Activated CD4-positive, alpha-beta memory T cell treated with anti-CD3 and anti-CD28 coated beads, Interleukin-2, amount 10 ng/mL, durations not matched to agents 7 days and 5 days (primary cell): ENCODE measurements around the gene ZRANB3. TPM values are rescaled to one million over a fixed set of nuclear protein-coding genes. Genes with fewer than 3 reads are reported as not detected.
"Not testable (repeated sequence)": the region's sequence is repeated elsewhere in the genome, so short reads cannot be mapped to it uniquely, and the experiment has no call there.

Source experiments
- CTCF ChIA-PET: fragments of 350-600 bp; sonication (Branson Sonifier 250); formaldehyde crosslinking; loops from one replicate; lab custom pipeline; 2021; ENCODE audit warnings: antibody characterized with exemption, inconsistent platforms; lab: Charles Lee
- POLR2A ChIA-PET: fragments of 350-600 bp; sonication (Branson Sonifier 250); formaldehyde crosslinking; loops from one replicate; lab custom pipeline; 2021; ENCODE audit warnings: antibody characterized with exemption; lab: Charles Lee
- DNase-seq: peaks from one replicate; pipeline ENCODE4 v3.0.0-alpha.2; 2020
- H3K27ac Mint-ChIP-seq: one replicate; pipeline ENCODE4 v1.8.0; 2021; ENCODE audit warnings: mild to moderate bottlenecking, mixed read lengths
- H3K27me3 Mint-ChIP-seq: one replicate; pipeline ENCODE4 v1.8.0; 2021; ENCODE audit warnings: mixed read lengths
- H3K36me3 Mint-ChIP-seq: one replicate; pipeline ENCODE4 v1.8.0; 2021; ENCODE audit warnings: low read depth, mixed read lengths
- H3K4me1 Mint-ChIP-seq: one replicate; pipeline ENCODE4 v1.8.0; 2021; ENCODE audit warnings: mixed read lengths
- H3K4me3 Mint-ChIP-seq: one replicate; pipeline ENCODE4 v1.8.0; 2021; ENCODE audit warnings: mild to moderate bottlenecking, mixed read lengths
- H3K9me3 Mint-ChIP-seq: one replicate; pipeline ENCODE4 v1.8.0; 2021; ENCODE audit warnings: mixed read lengths
- total RNA-seq, 2 experiments: library from RNA; stranded (reverse); gene quantifications; one replicate each; pipeline ENCODE4 v1.2.3, GENCODE V29; 2021

The ZRANB3 gene
- total RNA-seq, 2 experiments from 2014 or later: 5.8 to 6.2 TPM

DNA sequence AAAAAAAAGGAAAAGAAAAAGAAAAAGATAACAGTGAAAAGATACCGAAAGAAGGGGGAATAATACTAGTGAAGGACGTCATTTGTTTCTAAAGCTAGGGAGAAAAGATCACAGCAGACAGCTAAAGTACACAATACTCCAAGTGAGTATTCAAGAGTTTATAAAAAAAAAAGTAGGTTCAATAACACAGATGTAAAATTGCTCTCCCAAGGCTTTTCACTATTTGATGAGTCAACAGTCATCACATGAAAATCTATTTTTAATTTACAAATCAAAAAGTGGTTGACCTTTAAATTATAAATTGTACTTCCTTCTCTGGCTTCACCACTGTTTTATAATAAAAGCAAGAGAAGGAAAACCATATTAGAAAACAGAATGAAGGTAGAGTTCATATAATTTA is 144.0 kb downstream of the ZRANB3 start:
- no peak overlapping the region for H3K4me3 Mint-ChIP-seq
- ChIA-PET POLR2A (no interaction called here), CTCF (no interaction called here)
- no peaks in the 10 kb centered on the region for H3K4me1 Mint-ChIP-seq
- H3K9me3 Mint-ChIP-seq: peaks cover 5% of the 10 kb centered on the region
- H3K27ac Mint-ChIP-seq: no peak overlapping the region
- no peak for DNase-seq
- H3K27me3 Mint-ChIP-seq: no peaks in the 10 kb centered on the region
- peaks cover 3% of the 10 kb centered on the region for H3K36me3 Mint-ChIP-seq

DNA sequence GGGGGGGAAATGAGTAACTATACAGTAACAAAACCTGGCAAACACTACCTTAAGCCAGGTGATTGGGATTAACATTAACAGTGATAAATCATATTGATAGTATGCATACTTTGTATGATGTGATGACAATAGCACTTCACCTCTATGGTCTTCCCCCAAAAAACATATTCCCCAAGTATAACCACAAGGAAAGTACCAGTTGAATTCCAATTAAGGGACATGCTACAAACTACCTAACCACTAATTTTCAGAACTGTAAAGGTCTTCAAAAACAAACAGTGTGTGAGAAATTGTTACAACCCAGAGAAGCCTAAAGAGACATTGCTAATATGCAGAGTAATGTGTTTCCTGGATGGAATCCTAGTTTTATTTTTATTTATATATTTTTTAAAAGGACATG is 152.4 kb downstream of the ZRANB3 start:
- CTCF ChIA-PET: no interaction called here
- POLR2A ChIA-PET: no interaction called here
- H3K4me1 Mint-ChIP-seq: no peaks in the 10 kb centered on the region
- H3K36me3 Mint-ChIP-seq: peaks cover 5% of the 10 kb centered on the region
- DNase-seq: no peak
- H3K27me3 Mint-ChIP-seq: no peaks in the 10 kb centered on the region
- no peak overlapping the region for H3K4me3 Mint-ChIP-seq
- H3K27ac Mint-ChIP-seq: no peak overlapping the region
- H3K9me3 Mint-ChIP-seq: peaks cover 14% of the 10 kb centered on the region

DNA sequence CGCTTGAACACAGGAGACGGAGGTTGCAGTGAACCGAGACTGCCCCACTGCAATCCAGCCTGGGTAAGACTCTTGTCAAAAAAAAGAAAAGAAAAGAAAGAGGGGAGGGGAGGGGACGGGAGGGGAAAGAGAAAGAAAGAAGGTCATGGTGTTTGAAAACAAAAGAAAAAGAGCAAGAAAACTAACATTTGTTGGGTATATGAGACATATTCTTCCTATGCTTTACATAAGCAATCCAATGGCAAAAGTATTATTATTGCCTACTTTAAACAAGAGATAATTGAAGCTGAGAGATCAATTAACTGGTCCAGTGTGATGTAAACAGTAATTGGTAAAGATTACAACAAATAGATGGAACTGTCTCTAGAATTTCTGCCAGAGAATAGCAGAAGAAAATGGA is 157.3 kb downstream of the ZRANB3 start:
- CTCF ChIA-PET: no interaction called here
- peaks cover 8% of the 10 kb centered on the region for H3K9me3 Mint-ChIP-seq

DNA sequence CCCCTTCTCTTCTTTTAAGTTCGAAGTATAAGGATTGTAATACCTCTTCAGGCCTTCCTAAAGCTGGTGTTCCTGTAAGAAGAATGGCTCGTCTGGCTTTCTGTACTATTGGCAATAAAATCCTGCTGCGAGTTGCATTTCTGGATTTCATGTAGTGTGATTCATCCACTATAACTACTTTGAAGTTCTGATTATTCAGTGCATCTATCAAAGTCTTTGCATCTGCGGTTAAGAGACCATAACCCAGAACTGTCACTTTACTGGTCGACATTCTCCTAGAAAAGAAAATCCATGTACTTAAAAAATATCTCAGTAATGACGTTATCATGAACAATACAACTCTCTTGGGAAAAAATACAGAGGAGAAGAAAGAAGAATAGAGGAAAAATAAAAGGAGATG is 181.1 kb downstream of the ZRANB3 start:
- H3K36me3 Mint-ChIP-seq: peaks cover 18% of the 10 kb centered on the region
- no peaks in the 10 kb centered on the region for H3K27me3 Mint-ChIP-seq
- no peak overlapping the region for H3K4me3 Mint-ChIP-seq
- POLR2A ChIA-PET: interaction anchor here (0.5 kb wide), 1 partner anchor 301 kb away, joined by 3 read pairs; no protein-coding TSS in a partner anchor
- H3K9me3 Mint-ChIP-seq: peaks cover 21% of the 10 kb centered on the region
- H3K27ac Mint-ChIP-seq: no peak overlapping the region
- CTCF ChIA-PET: no interaction called here
- H3K4me1 Mint-ChIP-seq: no peaks in the 10 kb centered on the region
- no peak for DNase-seq

More for the DNA sequence above, 157.3 kb downstream of the ZRANB3 start:
- Mint-ChIP-seq H3K4me1 (no peaks in the 10 kb centered on the region), H3K27me3 (no peaks in the 10 kb centered on the region), H3K4me3 (no peak overlapping the region), H3K36me3 (no peaks in the 10 kb centered on the region), H3K27ac (no peak overlapping the region)
- no peak for DNase-seq
- POLR2A ChIA-PET: no interaction called here

DNA sequence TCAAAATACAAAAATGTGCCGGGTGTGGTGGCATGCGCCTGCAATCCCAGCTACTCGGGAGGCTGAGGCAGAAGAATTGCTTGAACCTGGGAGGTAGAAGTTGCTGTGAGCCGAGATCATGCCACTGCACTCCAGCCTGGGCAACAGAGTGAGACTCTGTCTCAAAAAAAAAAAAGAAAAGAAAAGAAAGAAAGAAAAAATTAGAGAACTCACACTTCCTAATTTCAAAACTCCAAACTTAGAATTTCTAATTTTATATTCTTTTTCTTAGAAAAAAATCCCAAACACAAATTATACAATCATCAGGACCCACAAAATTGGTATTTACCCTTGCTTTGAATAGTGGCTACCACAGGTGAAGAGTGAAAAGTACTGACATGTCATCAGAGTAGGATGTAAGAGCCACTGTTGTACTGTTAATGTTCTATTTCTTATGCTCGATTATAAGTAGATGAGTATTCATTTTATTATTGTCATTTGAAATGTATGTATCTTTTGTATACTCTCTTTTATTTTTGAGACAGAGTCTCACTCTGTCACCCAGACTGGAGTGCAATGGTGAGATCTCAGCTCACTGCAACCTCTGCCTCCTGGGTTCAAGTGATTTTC is 182.8 kb downstream of the ZRANB3 start:
- Mint-ChIP-seq H3K9me3 (peaks cover 23% of the 10 kb centered on the region), H3K36me3 (peaks cover 18% of the 10 kb centered on the region)
- CTCF ChIA-PET, H3K4me1 Mint-ChIP-seq, POLR2A ChIA-PET, H3K4me3 Mint-ChIP-seq, H3K27ac Mint-ChIP-seq, DNase-seq, H3K27me3 Mint-ChIP-seq: not testable (repeated sequence)

DNA sequence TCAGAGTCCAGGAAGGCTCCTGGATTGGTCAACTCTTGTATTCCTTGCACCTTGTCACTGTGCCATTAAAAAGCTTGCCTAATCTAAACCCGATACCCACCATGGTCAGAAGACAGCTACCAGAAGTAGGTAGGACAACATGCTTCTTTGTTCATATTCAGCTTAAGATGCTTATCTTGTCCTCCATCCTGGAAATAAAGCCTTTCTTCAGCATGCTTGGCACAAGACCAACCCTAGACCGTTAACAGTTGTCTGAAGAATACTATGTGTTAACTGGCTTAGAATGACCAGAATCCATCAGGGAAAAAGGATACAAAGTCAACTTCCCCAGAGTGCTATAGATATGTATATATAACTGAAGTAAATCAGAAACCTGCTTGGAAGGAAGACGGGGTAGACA is 193.9 kb downstream of the ZRANB3 start:
- H3K4me3 Mint-ChIP-seq: no peak overlapping the region
- H3K9me3 Mint-ChIP-seq: peaks cover 4% of the 10 kb centered on the region
- H3K36me3 Mint-ChIP-seq: peaks cover 2% of the 10 kb centered on the region
- CTCF ChIA-PET: no interaction called here
- H3K27ac Mint-ChIP-seq: no peak overlapping the region
- POLR2A ChIA-PET: no interaction called here
- no peak for DNase-seq
- no peaks in the 10 kb centered on the region for H3K4me1 Mint-ChIP-seq
- no peaks in the 10 kb centered on the region for H3K27me3 Mint-ChIP-seq

DNA sequence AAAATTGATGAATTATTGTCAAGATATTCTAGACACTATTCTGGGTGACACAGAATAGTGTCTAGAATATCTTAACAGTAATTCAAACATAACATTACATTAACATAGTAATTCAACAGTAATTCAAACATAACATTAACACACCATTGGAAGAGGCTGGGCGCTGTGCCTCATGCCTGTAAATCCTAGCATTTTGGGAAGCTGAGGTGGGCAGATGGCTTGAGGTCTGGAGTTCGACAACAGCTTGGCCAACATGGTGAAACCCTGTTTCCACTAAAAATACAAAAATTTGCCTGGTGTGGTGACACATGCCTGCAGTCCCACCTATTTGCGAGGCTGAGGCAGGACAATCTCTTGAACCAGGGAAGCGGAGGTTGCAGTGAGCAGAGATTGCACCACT is 195.8 kb downstream of the ZRANB3 start:
- DNase-seq: no peak
- POLR2A ChIA-PET: no interaction called here
- no peaks in the 10 kb centered on the region for H3K4me1 Mint-ChIP-seq
- H3K36me3 Mint-ChIP-seq: no peaks in the 10 kb centered on the region
- no peak overlapping the region for H3K4me3 Mint-ChIP-seq
- no peaks in the 10 kb centered on the region for H3K27me3 Mint-ChIP-seq
- H3K27ac Mint-ChIP-seq: no peak overlapping the region
- peaks cover 6% of the 10 kb centered on the region for H3K9me3 Mint-ChIP-seq
- CTCF ChIA-PET: interaction anchor here (0.6 kb wide), 2 partner anchors 141 to 377 kb away, joined by 3 to 4 read pairs; no protein-coding TSS in a partner anchor

DNA sequence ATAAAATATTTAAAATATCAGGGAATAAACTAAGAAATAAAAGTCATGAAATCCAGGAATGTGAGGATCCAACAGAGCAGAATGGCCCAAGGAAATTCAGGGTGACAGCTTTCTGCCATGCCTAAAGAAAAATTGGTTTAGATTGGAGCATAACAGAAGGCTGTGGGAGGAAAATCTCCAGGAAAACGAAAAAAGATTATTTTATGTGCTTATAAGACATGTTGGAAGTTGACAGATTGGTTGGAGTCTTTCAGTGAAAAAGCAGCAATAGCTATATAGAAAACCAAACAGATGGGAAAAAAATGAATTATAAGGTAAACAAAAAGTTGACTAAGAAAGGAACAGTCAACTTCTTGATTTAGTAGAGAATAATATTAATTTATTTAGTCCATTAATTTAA is 203.9 kb downstream of the ZRANB3 start:
- ChIA-PET POLR2A (no interaction called here), CTCF (no interaction called here)

DNA sequence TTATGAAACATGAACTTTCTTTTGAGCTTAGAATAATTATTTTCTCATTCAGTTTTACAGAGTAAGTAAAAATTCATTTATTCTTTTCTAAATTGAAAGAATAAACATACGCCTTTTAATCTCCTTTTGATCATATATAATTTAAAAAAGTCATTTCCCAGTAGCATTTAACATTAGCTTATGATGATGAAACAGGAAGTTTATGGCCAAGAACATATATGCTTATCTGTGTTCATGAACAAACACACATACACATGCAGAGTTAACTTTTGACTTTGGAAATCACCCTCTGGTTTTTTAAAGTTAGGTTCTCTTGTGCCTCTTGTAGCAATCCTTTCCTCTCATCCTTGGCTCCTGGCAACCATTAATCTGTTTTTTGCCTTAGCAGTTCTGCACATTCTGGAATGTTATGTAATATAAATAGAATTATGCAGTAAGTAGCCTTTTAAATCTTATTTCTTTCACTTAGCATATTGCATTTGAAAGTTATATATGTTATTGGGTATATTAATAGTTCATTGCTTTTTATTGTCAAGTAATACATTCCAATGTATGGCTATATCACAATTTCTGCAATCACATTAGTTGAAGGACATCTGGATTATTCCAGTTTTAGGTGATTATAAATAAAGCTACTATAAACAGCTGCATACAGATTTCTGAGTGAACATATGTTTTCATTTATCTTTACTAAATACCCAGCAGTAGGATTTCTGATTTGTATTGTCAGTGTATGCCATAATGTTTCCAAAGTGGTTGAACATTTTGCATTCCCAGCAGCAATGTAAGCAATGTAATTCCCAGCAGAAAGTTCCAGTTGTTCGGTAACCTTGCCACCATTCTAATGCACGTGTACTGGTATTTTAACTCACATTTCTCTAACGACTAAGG is 210.3 kb downstream of the ZRANB3 start:
- H3K9me3 Mint-ChIP-seq: no peaks in the 10 kb centered on the region
- no peak overlapping the region for H3K4me3 Mint-ChIP-seq
- POLR2A ChIA-PET: no interaction called here

More for the DNA sequence above, 203.9 kb downstream of the ZRANB3 start:
- Mint-ChIP-seq H3K4me1 (no peaks in the 10 kb centered on the region), H3K27ac (no peak overlapping the region), H3K27me3 (no peaks in the 10 kb centered on the region), H3K36me3 (no peaks in the 10 kb centered on the region), H3K9me3 (peaks cover 8% of the 10 kb centered on the region), H3K4me3 (no peak overlapping the region)
- no peak for DNase-seq

DNA sequence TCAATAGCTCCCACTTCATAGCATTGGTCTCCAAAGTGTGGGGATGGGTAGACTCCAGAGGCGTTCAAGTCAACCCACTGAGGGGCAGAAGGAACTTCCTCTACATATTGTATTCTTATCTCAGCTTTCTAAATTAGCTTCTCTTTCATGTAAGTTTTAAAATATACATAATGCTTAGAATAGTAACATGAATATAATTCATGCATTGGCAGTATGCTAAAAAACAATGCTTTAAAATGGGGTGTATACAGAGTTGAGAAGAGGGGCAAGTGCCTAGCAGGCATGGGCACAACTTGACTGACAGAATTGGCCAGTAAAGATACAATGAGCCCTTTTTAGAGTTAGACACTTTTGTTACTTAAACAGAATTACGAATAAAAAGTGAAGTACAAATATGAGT is 212.2 kb downstream of the ZRANB3 start:
- H3K4me1 Mint-ChIP-seq: no peaks in the 10 kb centered on the region
- no peak for DNase-seq
- no peaks in the 10 kb centered on the region for H3K36me3 Mint-ChIP-seq
- H3K27me3 Mint-ChIP-seq: no peaks in the 10 kb centered on the region
- no peak overlapping the region for H3K4me3 Mint-ChIP-seq
- no peak overlapping the region for H3K27ac Mint-ChIP-seq
- CTCF ChIA-PET: no interaction called here
- POLR2A ChIA-PET: no interaction called here
- H3K9me3 Mint-ChIP-seq: no peaks in the 10 kb centered on the region

More for the DNA sequence above, 210.3 kb downstream of the ZRANB3 start:
- Mint-ChIP-seq H3K36me3 (no peaks in the 10 kb centered on the region), H3K27ac (no peak overlapping the region), H3K4me1 (no peaks in the 10 kb centered on the region), H3K27me3 (no peaks in the 10 kb centered on the region)
- DNase-seq: no peak
- CTCF ChIA-PET: no interaction called here

DNA sequence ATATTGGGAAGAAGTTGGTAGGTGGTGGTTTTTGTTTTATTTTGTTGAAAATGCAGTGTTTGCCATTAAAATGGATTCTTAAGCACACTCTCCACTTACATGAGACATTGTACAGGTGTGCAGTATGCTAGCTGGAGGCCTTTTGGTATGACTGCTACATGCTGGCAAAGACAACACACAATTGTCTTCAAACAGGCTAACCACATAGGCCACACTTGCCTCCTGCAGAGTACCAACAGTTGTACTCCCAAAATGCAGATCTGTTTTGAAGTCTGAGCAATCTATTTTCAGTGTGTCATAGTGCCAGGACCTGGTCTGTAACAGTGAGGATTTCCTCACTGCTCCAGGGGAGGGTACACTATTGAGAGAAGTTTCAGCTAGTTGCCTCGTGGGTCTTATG is 213.6 kb downstream of the ZRANB3 start:
- no peak overlapping the region for H3K4me3 Mint-ChIP-seq
- no peaks in the 10 kb centered on the region for H3K36me3 Mint-ChIP-seq
- CTCF ChIA-PET: no interaction called here
- no peak overlapping the region for H3K27ac Mint-ChIP-seq
- no peaks in the 10 kb centered on the region for H3K27me3 Mint-ChIP-seq
- H3K4me1 Mint-ChIP-seq: no peaks in the 10 kb centered on the region
- DNase-seq: no peak
- H3K9me3 Mint-ChIP-seq: no peaks in the 10 kb centered on the region
- POLR2A ChIA-PET: no interaction called here

DNA sequence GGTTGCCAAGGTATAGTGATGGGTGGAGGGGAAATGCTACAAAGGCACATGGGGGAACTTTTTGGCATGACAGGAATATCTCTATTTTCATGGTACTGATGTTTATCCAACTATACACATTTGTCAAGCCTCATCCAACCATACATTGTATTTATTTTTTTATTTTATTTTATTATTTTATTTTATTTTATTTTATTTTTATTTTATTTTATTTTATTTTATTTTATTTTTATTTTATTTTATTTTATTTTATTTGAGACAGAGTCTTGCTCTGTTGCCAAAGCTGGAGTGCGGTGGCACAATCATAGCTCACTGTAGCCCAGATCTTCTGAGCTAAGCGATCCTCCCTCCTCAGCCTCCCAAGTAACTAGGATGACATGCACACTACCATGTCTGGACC is 219.1 kb downstream of the ZRANB3 start:
- Mint-ChIP-seq H3K27me3 (no peaks in the 10 kb centered on the region), H3K9me3 (peaks cover 7% of the 10 kb centered on the region), H3K36me3 (peaks cover 3% of the 10 kb centered on the region), H3K4me3 (no peak overlapping the region), H3K27ac (no peak overlapping the region), H3K4me1 (peaks cover 6% of the 10 kb centered on the region)
- POLR2A ChIA-PET: no interaction called here
- DNase-seq: no peak
- CTCF ChIA-PET: no interaction called here

DNA sequence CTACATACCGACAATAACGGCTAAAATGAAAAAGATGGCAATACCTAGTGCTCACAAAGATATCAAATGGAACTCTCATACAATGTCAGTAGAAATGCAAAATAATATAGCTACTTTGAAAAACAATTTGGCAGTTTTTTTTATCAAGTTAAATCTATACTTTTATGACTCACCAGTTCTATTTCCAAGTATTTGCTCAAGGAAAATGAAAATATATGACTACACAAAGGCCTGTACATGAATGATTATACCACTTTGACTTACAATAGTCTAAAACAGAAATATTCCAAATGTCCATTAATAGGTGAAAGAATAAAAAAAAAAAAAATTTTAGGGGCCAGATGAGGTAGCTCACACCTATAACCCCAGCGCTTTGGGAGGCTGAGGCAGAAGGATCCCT is 219.8 kb downstream of the ZRANB3 start:
- no peak for DNase-seq
- H3K9me3 Mint-ChIP-seq: peaks cover 7% of the 10 kb centered on the region
- H3K27ac Mint-ChIP-seq: no peak overlapping the region
- ChIA-PET POLR2A (no interaction called here), CTCF (no interaction called here)
- peaks cover 6% of the 10 kb centered on the region for H3K4me1 Mint-ChIP-seq
- no peaks in the 10 kb centered on the region for H3K27me3 Mint-ChIP-seq
- H3K36me3 Mint-ChIP-seq: peaks cover 3% of the 10 kb centered on the region
- H3K4me3 Mint-ChIP-seq: no peak overlapping the region
